HL-60 (cell line): ENCODE measurements around the gene PPM1H.

ENCODE experiments used
- DNase-seq, 2 experiments: peaks; one replicate each; pipeline ENCODE4 v3.0.0-alpha.2; 2010 to 2020; ENCODE audit warnings: low read depth in 1 of 2, low spot score in 1 of 2
- H3K27ac ChIP-seq: fragments of 250-450 bp; sonication (Bioruptor Pico); replicated peaks from 2 replicates; pipeline ENCODE4 v1.5.1; 2020; ENCODE audit warnings: mild to moderate bottlenecking, moderate library complexity
- H3K27me3 ChIP-seq: fragments of 250-450 bp; sonication (Bioruptor Pico); 2 replicates; pipeline ENCODE4 v1.5.1; 2021; ENCODE audit warnings: mild to moderate bottlenecking, moderate library complexity; ENCODE audit not compliant: insufficient read depth, poor library complexity, severe bottlenecking
- H3K4me3 ChIP-seq: replicated peaks from 2 replicates; pipeline ENCODE4 v1.5.1; 2011; ENCODE audit warnings: mild to moderate bottlenecking, control low read depth, low read length; ENCODE audit not compliant: insufficient read depth
- GABPA ChIP-seq: IDR thresholded peaks from 2 replicates; pipeline ENCODE4 v1.6.1; 2012; ENCODE audit warnings: low read depth
- POLR2AphosphoS5 ChIP-seq: IDR thresholded peaks from 2 replicates; pipeline ENCODE4 v1.6.1; 2012; ENCODE audit warnings: low read depth
- SPI1 ChIP-seq: IDR thresholded peaks from 2 replicates; pipeline ENCODE4 v1.6.1; 2012; ENCODE audit warnings: low read depth, mild to moderate bottlenecking, borderline replicate concordance
- microRNA-seq: library from miRNA; unstranded; fragments of <30 nt; microRNA quantifications from one replicate; pipeline ENCODE4, GENCODE V29; 2018
- TF ChIP-seq, protein P1 (sequence below): IDR thresholded peaks from 2 replicates; pipeline ENCODE4 v1.6.1; 2012; ENCODE audit warnings: low read depth; ENCODE audit not compliant: insufficient replicate concordance
- TF ChIP-seq, protein P2 (sequence below): IDR thresholded peaks from one replicate; pipeline ENCODE4 v1.5.1; 2011; ENCODE audit warnings: low read length, control low read depth, inconsistent platforms; ENCODE audit not compliant: insufficient read depth

The PPM1H gene

DNA sequence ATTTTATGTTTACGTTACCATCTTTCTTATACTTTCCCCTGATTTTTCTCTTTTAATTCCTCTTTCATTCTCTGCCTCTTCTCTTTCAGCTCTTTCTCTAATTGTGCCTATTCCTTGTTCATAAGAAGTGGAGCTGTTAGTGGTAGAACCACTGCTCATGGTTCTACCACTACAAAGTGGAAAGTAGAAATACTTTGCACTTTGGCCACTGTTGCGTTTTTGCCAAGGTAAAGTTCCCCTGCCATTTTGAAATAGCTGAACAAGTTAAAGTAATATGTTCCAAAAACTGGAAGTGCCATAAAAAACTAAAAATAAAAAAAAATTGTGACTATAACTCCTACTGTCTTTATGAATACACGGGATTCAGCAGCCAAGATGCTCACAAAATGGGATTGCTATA lies 337.7 kb downstream of the PPM1H start:
- Histone ChIP-seq H3K27ac (no peak overlapping the region), H3K27me3 (no peaks in the 10 kb centered on the region), H3K4me3 (no peak overlapping the region)
- TF ChIP-seq SPI1 (no peak), GABPA (no peak), POLR2AphosphoS5 (no peak)
- TF ChIP-seq, protein P1, sequence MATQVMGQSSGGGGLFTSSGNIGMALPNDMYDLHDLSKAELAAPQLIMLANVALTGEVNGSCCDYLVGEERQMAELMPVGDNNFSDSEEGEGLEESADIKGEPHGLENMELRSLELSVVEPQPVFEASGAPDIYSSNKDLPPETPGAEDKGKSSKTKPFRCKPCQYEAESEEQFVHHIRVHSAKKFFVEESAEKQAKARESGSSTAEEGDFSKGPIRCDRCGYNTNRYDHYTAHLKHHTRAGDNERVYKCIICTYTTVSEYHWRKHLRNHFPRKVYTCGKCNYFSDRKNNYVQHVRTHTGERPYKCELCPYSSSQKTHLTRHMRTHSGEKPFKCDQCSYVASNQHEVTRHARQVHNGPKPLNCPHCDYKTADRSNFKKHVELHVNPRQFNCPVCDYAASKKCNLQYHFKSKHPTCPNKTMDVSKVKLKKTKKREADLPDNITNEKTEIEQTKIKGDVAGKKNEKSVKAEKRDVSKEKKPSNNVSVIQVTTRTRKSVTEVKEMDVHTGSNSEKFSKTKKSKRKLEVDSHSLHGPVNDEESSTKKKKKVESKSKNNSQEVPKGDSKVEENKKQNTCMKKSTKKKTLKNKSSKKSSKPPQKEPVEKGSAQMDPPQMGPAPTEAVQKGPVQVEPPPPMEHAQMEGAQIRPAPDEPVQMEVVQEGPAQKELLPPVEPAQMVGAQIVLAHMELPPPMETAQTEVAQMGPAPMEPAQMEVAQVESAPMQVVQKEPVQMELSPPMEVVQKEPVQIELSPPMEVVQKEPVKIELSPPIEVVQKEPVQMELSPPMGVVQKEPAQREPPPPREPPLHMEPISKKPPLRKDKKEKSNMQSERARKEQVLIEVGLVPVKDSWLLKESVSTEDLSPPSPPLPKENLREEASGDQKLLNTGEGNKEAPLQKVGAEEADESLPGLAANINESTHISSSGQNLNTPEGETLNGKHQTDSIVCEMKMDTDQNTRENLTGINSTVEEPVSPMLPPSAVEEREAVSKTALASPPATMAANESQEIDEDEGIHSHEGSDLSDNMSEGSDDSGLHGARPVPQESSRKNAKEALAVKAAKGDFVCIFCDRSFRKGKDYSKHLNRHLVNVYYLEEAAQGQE, result no peak
- TF ChIP-seq, protein P2, sequence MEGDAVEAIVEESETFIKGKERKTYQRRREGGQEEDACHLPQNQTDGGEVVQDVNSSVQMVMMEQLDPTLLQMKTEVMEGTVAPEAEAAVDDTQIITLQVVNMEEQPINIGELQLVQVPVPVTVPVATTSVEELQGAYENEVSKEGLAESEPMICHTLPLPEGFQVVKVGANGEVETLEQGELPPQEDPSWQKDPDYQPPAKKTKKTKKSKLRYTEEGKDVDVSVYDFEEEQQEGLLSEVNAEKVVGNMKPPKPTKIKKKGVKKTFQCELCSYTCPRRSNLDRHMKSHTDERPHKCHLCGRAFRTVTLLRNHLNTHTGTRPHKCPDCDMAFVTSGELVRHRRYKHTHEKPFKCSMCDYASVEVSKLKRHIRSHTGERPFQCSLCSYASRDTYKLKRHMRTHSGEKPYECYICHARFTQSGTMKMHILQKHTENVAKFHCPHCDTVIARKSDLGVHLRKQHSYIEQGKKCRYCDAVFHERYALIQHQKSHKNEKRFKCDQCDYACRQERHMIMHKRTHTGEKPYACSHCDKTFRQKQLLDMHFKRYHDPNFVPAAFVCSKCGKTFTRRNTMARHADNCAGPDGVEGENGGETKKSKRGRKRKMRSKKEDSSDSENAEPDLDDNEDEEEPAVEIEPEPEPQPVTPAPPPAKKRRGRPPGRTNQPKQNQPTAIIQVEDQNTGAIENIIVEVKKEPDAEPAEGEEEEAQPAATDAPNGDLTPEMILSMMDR, result no peak
- DNase-seq, result no peak

Small RNAs within 50 kb of the gene (microRNA-seq; reads per million reads assigned to microRNA genes)
- gene MIRLET7I, result 265 reads per million, percentile 79 among the genes with 10 or more reads in this experiment
